ENCODE data around the gene USP48.

The USP48 gene

GRCh38 chr1:21687081-21687529, 95.8 kb downstream of the USP48 start:
- H3K4me3 Mint-ChIP-seq: no peak overlapping the region
- no peaks in the 10 kb centered on the region for H3K27me3 Mint-ChIP-seq (ENCODE audit: low read depth)

GRCh38 chr1:21685946-21686678, 96.8 kb downstream of the USP48 start:
- Mint-ChIP-seq H3K36me3 (ENCODE audit: low read depth) (peaks cover 82% of the 10 kb centered on the region), H3K27me3 (ENCODE audit: low read depth) (no peaks in the 10 kb centered on the region), H3K27ac (no peak overlapping the region), H3K4me1 (peaks cover 10% of the 10 kb centered on the region), H3K9me3 (peaks cover 29% of the 10 kb centered on the region), H3K4me3 (no peak overlapping the region)
- no peak for TF ChIP-seq CTCF (IDR thresholded peaks at IDR 0.05; ENCODE audit: unreplicated experiment in 3 of 3)

More at GRCh38 chr1:21687081-21687529, 95.8 kb downstream of the USP48 start:
- Mint-ChIP-seq H3K9me3 (peaks cover 29% of the 10 kb centered on the region), H3K27ac (no peak overlapping the region), H3K36me3 (ENCODE audit: low read depth) (peaks cover 80% of the 10 kb centered on the region), H3K4me1 (peaks cover 4% of the 10 kb centered on the region)
- TF ChIP-seq CTCF (IDR thresholded peaks at IDR 0.05; ENCODE audit: unreplicated experiment in 3 of 3): no peak

DNA sequence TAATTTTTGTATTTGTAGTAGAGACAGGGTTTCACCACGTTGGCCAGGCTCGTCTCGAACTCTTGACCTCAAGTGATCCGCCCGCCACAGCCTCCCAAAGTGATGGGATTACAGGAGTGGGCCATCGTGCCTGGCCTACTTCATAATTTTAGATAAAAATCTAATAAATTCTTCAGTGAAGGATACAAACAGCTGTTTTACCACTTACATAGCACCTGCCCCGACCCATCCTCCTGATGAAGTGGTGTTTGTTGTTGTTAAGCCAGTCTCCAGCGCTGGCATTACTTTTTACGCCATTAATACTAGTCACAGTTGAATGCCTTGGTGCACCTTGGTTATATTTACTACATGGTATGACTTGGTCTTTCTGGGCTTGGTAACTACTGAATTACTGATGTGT, 101.5 kb downstream of the USP48 start:
- no peak for TF ChIP-seq CTCF (IDR thresholded peaks at IDR 0.05; ENCODE audit: unreplicated experiment in 3 of 3)
- Mint-ChIP-seq H3K27me3 (ENCODE audit: low read depth) (no peaks in the 10 kb centered on the region), H3K36me3 (ENCODE audit: low read depth) (peaks cover 75% of the 10 kb centered on the region), H3K4me1 (peaks cover 25% of the 10 kb centered on the region), H3K9me3 (peaks cover 20% of the 10 kb centered on the region), H3K27ac (no peak overlapping the region), H3K4me3 (no peak overlapping the region)

GRCh38 chr1:21680918-21681317, 102.0 kb downstream of the USP48 start:
- no peak overlapping the region for H3K4me3 Mint-ChIP-seq
- no peak overlapping the region for H3K27ac Mint-ChIP-seq
- H3K27me3 Mint-ChIP-seq (ENCODE audit: low read depth): no peaks in the 10 kb centered on the region
- peaks cover 30% of the 10 kb centered on the region for H3K4me1 Mint-ChIP-seq
- peaks cover 70% of the 10 kb centered on the region for H3K36me3 Mint-ChIP-seq (ENCODE audit: low read depth)
- TF ChIP-seq CTCF (IDR thresholded peaks at IDR 0.05; ENCODE audit: unreplicated experiment in 3 of 3): no peak
- H3K9me3 Mint-ChIP-seq: peaks cover 15% of the 10 kb centered on the region

DNA sequence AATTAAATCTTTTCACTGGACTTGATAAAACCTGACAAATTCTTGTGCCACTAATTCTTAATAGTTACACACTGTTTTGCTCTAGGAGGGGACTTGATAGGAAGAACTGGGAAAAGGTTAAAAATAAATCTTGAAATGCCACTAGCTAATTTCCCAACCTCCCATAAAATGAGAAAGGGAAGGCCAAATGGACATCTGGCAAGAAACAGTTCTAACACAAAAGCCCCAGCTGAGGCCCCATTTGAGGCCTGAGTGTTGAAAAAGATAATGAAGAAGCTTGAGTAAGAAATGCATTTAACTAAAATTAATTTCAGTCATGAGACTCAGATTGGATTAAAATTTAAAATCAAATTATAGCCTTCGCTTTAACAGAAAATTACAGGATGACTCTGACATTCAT, 102.6 kb downstream of the USP48 start:
- TF ChIP-seq CTCF (IDR thresholded peaks at IDR 0.05; ENCODE audit: unreplicated experiment in 3 of 3): no peak
- H3K27ac Mint-ChIP-seq: no peak overlapping the region
- peaks cover 65% of the 10 kb centered on the region for H3K36me3 Mint-ChIP-seq (ENCODE audit: low read depth)
- no peak overlapping the region for H3K4me3 Mint-ChIP-seq
- H3K4me1 Mint-ChIP-seq: peaks cover 30% of the 10 kb centered on the region
- H3K27me3 Mint-ChIP-seq (ENCODE audit: low read depth): no peaks in the 10 kb centered on the region
- peaks cover 11% of the 10 kb centered on the region for H3K9me3 Mint-ChIP-seq

GRCh38 chr1:21677168-21677567, 105.8 kb downstream of the USP48 start:
- Mint-ChIP-seq H3K9me3 (no peaks in the 10 kb centered on the region), H3K27me3 (ENCODE audit: low read depth) (no peaks in the 10 kb centered on the region), H3K4me3 (no peak overlapping the region), H3K4me1 (peaks cover 49% of the 10 kb centered on the region), H3K27ac (peak overlapping the region in 1 of 3 experiments; percentile 49), H3K36me3 (ENCODE audit: low read depth) (peaks cover 41% of the 10 kb centered on the region)
- TF ChIP-seq CTCF (IDR thresholded peaks at IDR 0.05; ENCODE audit: unreplicated experiment in 3 of 3): no peak
